GM12864 (cell line): ENCODE data around the gene MICOS13.

Source experiments
- DNase-seq: peaks from one replicate; pipeline ENCODE4 v3.0.0-alpha.2; 2011; ENCODE audit warnings: low read depth
- H3K4me3 ChIP-seq: 2 replicates; pipeline ENCODE4 v1.5.1; 2011; ENCODE audit warnings: mild to moderate bottlenecking, low read depth, low read length, control low read depth
- CTCF ChIP-seq: IDR thresholded peaks from 2 replicates; pipeline ENCODE4 v1.5.1; 2011; ENCODE audit warnings: low read depth, mild to moderate bottlenecking, moderate library complexity, low read length, control low read depth, inconsistent platforms; ENCODE audit errors: missing control alignments

The MICOS13 gene

GRCh38 chr19:5635427-5635826, 44.9 kb downstream of the MICOS13 start:
- H3K4me3 ChIP-seq = no peak overlapping the region
- no peak for TF ChIP-seq CTCF
- no peak for DNase-seq

GRCh38 chr19:5632657-5633056, 47.7 kb downstream of the MICOS13 start:
- TF ChIP-seq CTCF = no peak
- H3K4me3 ChIP-seq = no peak overlapping the region
- DNase-seq = no peak

- DNase-seq = no peak
- no peak overlapping the region for H3K4me3 ChIP-seq
- TF ChIP-seq CTCF = no peak
Observed at GRCh38 chr19:5632241-5632612, 48.1 kb downstream of the MICOS13 start.

- TF ChIP-seq CTCF = no peak
- no peak overlapping the region for H3K4me3 ChIP-seq
- no peak for DNase-seq
Observed at GRCh38 chr19:5631567-5632240, 48.6 kb downstream of the MICOS13 start.

GRCh38 chr19:5628919-5629481, 51.3 kb downstream of the MICOS13 start:
- no peak for TF ChIP-seq CTCF
- H3K4me3 ChIP-seq = no peak overlapping the region
- DNase-seq = no peak

GRCh38 chr19:5628461-5628860, 51.9 kb downstream of the MICOS13 start:
- no peak overlapping the region for H3K4me3 ChIP-seq
- TF ChIP-seq CTCF = no peak
- DNase-seq = no peak
